SK-N-SH (cell line): ENCODE measurements around the gene GORASP1. TPM values are rescaled to one million over a fixed set of nuclear protein-coding genes. Genes with fewer than 3 reads are reported as not detected.
A peak's percentile ranks its signal among the peaks of the same experiment; 100 is the strongest.

Experiments
- CTCF ChIA-PET: fragments of 300-600, 350-600 bp; formaldehyde crosslinking; extraction: SDS; loops from one replicate; lab custom pipeline; 2021; lab: Yijun Ruan, JAX
- POLR2A ChIA-PET: fragments of 350-600 bp; sonication (Branson Sonifier 250); formaldehyde crosslinking; extraction: SDS; loops from one replicate; lab custom pipeline; 2020; ENCODE audit warnings: antibody characterized with exemption, inconsistent platforms; lab: Yijun Ruan, JAX
- DNase-seq: peaks from one replicate; pipeline ENCODE4 v3.0.0; 2012
- H2AFZ ChIP-seq: fragments of 200-600 bp; sonication (generic); 2 replicates; pipeline ENCODE4 v1.8.1; 2016; ENCODE audit warnings: antibody characterized with exemption, mild to moderate bottlenecking, low read depth
- H3F3A ChIP-seq: fragments of 200-600 bp; sonication (generic); replicated peaks from 2 replicates; pipeline ENCODE3; 2016; ENCODE audit warnings: antibody characterized with exemption, mild to moderate bottlenecking; ENCODE audit not compliant: insufficient read depth
- H3K27ac ChIP-seq, 2 experiments: fragments of 200-500 bp in 1 of 2; fragments of 200-600 bp in 1 of 2; sonication (Bioruptor generic) in 1 of 2; sonication (generic), shearing (Covaris generic) in 1 of 2; 2 replicates each; pipeline versions ENCODE4 v1.5.1 to v1.6.1; 2014 to 2016; ENCODE audit warnings: low read depth in 2 of 2, inconsistent platforms in 1 of 2, low read length in 1 of 2, mild to moderate bottlenecking in 1 of 2, mixed read lengths in 1 of 2
- H3K27me3 ChIP-seq: fragments of 200-600 bp; sonication (generic), shearing (Covaris generic); 2 replicates; pipeline ENCODE4 v1.6.1; 2016; ENCODE audit warnings: mixed run types; ENCODE audit not compliant: insufficient read depth
- H3K36me3 ChIP-seq, 2 experiments: fragments of 200-500 bp in 1 of 2; fragments of 200-600 bp in 1 of 2; sonication (Bioruptor generic) in 1 of 2; sonication (generic) in 1 of 2; replicated peaks in 1 of 2; 2 replicates each; pipeline versions ENCODE3 to v1.5.1; 2014 to 2016; ENCODE audit warnings: low read length in 1 of 2, mild to moderate bottlenecking in 1 of 2; ENCODE audit not compliant: insufficient read depth in 2 of 2, control insufficient read depth in 1 of 2
- H3K4me1 ChIP-seq, 2 experiments: fragments of 200-500 bp in 1 of 2; fragments of 200-600 bp in 1 of 2; sonication (Bioruptor generic) in 1 of 2; sonication (generic), shearing (Covaris generic) in 1 of 2; 2 replicates each; pipeline versions ENCODE4 v1.5.1 to v1.6.1; 2014 to 2016; ENCODE audit warnings: low read depth in 1 of 2, low read length in 1 of 2, mixed run types in 1 of 2; ENCODE audit not compliant: insufficient read depth in 2 of 2, control insufficient read depth in 1 of 2
- H3K4me2 ChIP-seq: fragments of 200-600 bp; sonication (generic), shearing (Covaris generic); 2 replicates; pipeline ENCODE4 v1.6.1; 2017; ENCODE audit warnings: mixed run types
- H3K4me3 ChIP-seq, 2 experiments: fragments of 200-500 bp in 1 of 2; fragments of 200-600 bp in 1 of 2; sonication (Bioruptor generic) in 1 of 2; sonication (generic), shearing (Covaris generic) in 1 of 2; 2 replicates each; pipeline versions ENCODE4 v1.5.1 to v1.8.1; 2014 to 2016; ENCODE audit warnings: low read depth in 2 of 2, inconsistent platforms in 1 of 2, low read length in 1 of 2, mild to moderate bottlenecking in 1 of 2, mixed read lengths in 1 of 2, moderate library complexity in 1 of 2
- H3K79me2 ChIP-seq: fragments of 200-600 bp; sonication (generic); 2 replicates; pipeline ENCODE4 v1.8.1; 2017; ENCODE audit warnings: mild to moderate bottlenecking; ENCODE audit not compliant: insufficient read depth
- H3K9ac ChIP-seq: fragments of 200-600 bp; sonication (generic); 2 replicates; pipeline ENCODE4 v1.6.1; 2017; ENCODE audit warnings: mixed run types
- H3K9me2 ChIP-seq: fragments of 200-600 bp; sonication (generic); 2 replicates; pipeline ENCODE4 v1.6.1; 2017; ENCODE audit warnings: mixed run types
- H3K9me3 ChIP-seq: fragments of 200-600 bp; sonication (generic); 2 replicates; pipeline ENCODE4 v1.6.1; 2017; ENCODE audit warnings: mixed run types, mild to moderate bottlenecking, moderate library complexity
- H4K20me1 ChIP-seq: fragments of 200-600 bp; sonication (generic); 2 replicates; pipeline ENCODE4 v1.6.1; 2017; ENCODE audit warnings: mild to moderate bottlenecking, mixed run types; ENCODE audit not compliant: insufficient read depth
- FOSL2 ChIP-seq: IDR thresholded peaks from 2 replicates; pipeline ENCODE4 v1.4.0; 2012; ENCODE audit warnings: low read depth, mild to moderate bottlenecking, moderate library complexity, borderline replicate concordance
- GATA2 ChIP-seq: sonication (generic); formaldehyde crosslinking; IDR thresholded peaks from 2 replicates; pipeline ENCODE4 v1.5.0; 2020; ENCODE audit warnings: mild to moderate bottlenecking, missing genetic modification reagents
- IRF3 ChIP-seq: fragments of 150-350 bp; IDR thresholded peaks from 2 replicates; pipeline ENCODE4 v1.6.1; 2016; ENCODE audit warnings: mild to moderate bottlenecking, low read depth, low read length
- MAX ChIP-seq: IDR thresholded peaks from 2 replicates; pipeline ENCODE4 v1.4.0; 2012; ENCODE audit warnings: low read depth
- MXI1 ChIP-seq: IDR thresholded peaks from 2 replicates; pipeline ENCODE4 v1.6.1; 2012; ENCODE audit warnings: mild to moderate bottlenecking, low read depth, low read length, improper control_type of control experiment
- NFIC ChIP-seq: IDR thresholded peaks from 2 replicates; pipeline ENCODE4 v1.4.0; 2012; ENCODE audit warnings: borderline replicate concordance
- SIN3A ChIP-seq: IDR thresholded peaks from 2 replicates; pipeline ENCODE4 v1.6.1; 2012; ENCODE audit warnings: low read depth, mild to moderate bottlenecking, low read length, moderate library complexity, borderline replicate concordance
- SMC3 ChIP-seq: IDR thresholded peaks from 2 replicates; pipeline ENCODE4 v1.6.1; 2012; ENCODE audit warnings: low read depth, low read length, improper control_type of control experiment
- TEAD4 ChIP-seq: IDR thresholded peaks from 2 replicates; pipeline ENCODE4 v1.4.0; 2012; ENCODE audit warnings: mild to moderate bottlenecking, borderline replicate concordance; ENCODE audit not compliant: insufficient read depth
- YY1 ChIP-seq: IDR thresholded peaks from 2 replicates; pipeline ENCODE4 v1.4.0; 2012; ENCODE audit warnings: low read depth, mild to moderate bottlenecking
- WGBS: methylation state at CpG from one replicate; pipeline ENCODE4 v1.1.6; 2017; ENCODE audit warnings: low lambda C conversion rate; 5-methylcytosine and 5-hydroxymethylcytosine counted together
- polyA plus RNA-seq, 3 experiments: library from polyadenylated mRNA; depleted of rRNA; stranded (reverse); fragments of >200 nt; gene quantifications; 2 replicates each; pipeline ENCODE4 v1.2.3, GENCODE V29; 2012
- TF ChIP-seq, protein P1 (sequence below): fragments of 200-600 bp; sonication (generic); IDR thresholded peaks from 2 replicates; pipeline ENCODE4 v1.6.1; 2017; ENCODE audit warnings: antibody characterized with exemption, mild to moderate bottlenecking, moderate library complexity
- TF ChIP-seq, protein P2 (sequence below): IDR thresholded peaks from 2 replicates; pipeline ENCODE4; 2012

The GORASP1 gene
- polyA plus RNA-seq, 1 of the 3 experiments (the other 2 are of a cell fraction), result 44.3 TPM

DNA sequence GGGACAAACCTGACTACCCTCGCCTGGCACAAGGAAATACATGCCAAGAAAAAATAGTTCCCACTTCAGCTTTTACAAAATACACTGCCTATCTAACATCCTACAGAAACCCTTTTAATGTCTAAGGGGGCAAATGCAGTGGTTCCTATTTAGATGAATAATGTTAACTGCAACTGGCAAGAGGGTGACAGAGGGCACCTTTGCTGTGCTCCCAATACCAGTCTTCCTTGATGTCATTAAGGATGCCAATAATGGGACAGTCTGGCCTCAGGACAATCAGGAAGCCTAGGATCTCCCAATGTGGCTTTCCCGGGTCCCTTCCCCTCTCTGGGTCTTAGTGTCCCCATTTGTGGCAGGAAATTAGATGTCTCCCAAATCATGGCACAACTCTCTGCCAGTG lies 32.0 kb upstream of the GORASP1 start:
- peaks cover 20% of the 10 kb centered on the region for H4K20me1 ChIP-seq
- TF ChIP-seq SIN3A, result no peak
- TF ChIP-seq FOSL2, result no peak
- TF ChIP-seq MXI1, result no peak
- TF ChIP-seq IRF3, result no peak
- TF ChIP-seq, protein P1, sequence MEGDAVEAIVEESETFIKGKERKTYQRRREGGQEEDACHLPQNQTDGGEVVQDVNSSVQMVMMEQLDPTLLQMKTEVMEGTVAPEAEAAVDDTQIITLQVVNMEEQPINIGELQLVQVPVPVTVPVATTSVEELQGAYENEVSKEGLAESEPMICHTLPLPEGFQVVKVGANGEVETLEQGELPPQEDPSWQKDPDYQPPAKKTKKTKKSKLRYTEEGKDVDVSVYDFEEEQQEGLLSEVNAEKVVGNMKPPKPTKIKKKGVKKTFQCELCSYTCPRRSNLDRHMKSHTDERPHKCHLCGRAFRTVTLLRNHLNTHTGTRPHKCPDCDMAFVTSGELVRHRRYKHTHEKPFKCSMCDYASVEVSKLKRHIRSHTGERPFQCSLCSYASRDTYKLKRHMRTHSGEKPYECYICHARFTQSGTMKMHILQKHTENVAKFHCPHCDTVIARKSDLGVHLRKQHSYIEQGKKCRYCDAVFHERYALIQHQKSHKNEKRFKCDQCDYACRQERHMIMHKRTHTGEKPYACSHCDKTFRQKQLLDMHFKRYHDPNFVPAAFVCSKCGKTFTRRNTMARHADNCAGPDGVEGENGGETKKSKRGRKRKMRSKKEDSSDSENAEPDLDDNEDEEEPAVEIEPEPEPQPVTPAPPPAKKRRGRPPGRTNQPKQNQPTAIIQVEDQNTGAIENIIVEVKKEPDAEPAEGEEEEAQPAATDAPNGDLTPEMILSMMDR, result no peak
- TF ChIP-seq GATA2 (CRISPR knock-in tag), result no peak
- no peak for TF ChIP-seq MAX
- TF ChIP-seq TEAD4, result no peak
- no peak for TF ChIP-seq YY1
- TF ChIP-seq SMC3, result no peak
- no peak for TF ChIP-seq NFIC
- TF ChIP-seq, protein P2, sequence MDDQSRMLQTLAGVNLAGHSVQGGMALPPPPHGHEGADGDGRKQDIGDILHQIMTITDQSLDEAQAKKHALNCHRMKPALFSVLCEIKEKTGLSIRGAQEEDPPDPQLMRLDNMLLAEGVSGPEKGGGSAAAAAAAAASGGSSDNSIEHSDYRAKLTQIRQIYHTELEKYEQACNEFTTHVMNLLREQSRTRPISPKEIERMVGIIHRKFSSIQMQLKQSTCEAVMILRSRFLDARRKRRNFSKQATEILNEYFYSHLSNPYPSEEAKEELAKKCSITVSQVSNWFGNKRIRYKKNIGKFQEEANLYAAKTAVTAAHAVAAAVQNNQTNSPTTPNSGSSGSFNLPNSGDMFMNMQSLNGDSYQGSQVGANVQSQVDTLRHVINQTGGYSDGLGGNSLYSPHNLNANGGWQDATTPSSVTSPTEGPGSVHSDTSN, result no peak
- CTCF ChIA-PET, result interaction anchor here (1.0 kb wide), 2 partner anchors 12 to 149 kb away, joined by 3 to 4 read pairs; no protein-coding TSS in a partner anchor
- H3K9ac ChIP-seq, result no peak overlapping the region
- H3K4me1 ChIP-seq, result peaks cover 9 to 47% of the 10 kb centered on the region in 2 experiments
- no peak overlapping the region for H3K4me3 ChIP-seq
- peaks cover 22 to 37% of the 10 kb centered on the region in 2 experiments for H3K36me3 ChIP-seq
- POLR2A ChIA-PET, result no interaction called here
- H2AFZ ChIP-seq, result no peak overlapping the region
- no peak overlapping the region for H3K4me2 ChIP-seq
- WGBS, result 83% methylated on average over 2 of the region's 2 CpGs
- H3K27me3 ChIP-seq, result no peaks in the 10 kb centered on the region
- no peaks in the 10 kb centered on the region for H3K9me2 ChIP-seq
- H3K9me3 ChIP-seq, result no peaks in the 10 kb centered on the region
- DNase-seq, result no peak
- peaks cover 37% of the 10 kb centered on the region for H3K79me2 ChIP-seq
- peaks cover 6% of the 10 kb centered on the region for H3F3A ChIP-seq
- H3K27ac ChIP-seq, result peak overlapping the region; percentile 18 to 28; a peak in 1 of 4 replicates

- CTCF ChIA-PET, result interaction anchor here (1.0 to 1.2 kb wide), 3 partner anchors 11 to 149 kb away, joined by 3 to 4 read pairs (median 3); no protein-coding TSS in a partner anchor
- H3F3A ChIP-seq, result peaks cover 6% of the 10 kb centered on the region
- H3K4me1 ChIP-seq, result peaks cover 9 to 42% of the 10 kb centered on the region in 2 experiments
- H3K9me3 ChIP-seq, result no peaks in the 10 kb centered on the region
- H3K27ac ChIP-seq, result peak overlapping the region; percentile 34 to 37; a peak in 2 of 4 replicates
- H2AFZ ChIP-seq, result no peak overlapping the region
- 92% methylated on average over 6 of the region's 7 CpGs for WGBS
- H3K4me2 ChIP-seq, result no peak overlapping the region
- DNase-seq, result no peak
- no peaks in the 10 kb centered on the region for H3K9me2 ChIP-seq
- no peak overlapping the region for H3K4me3 ChIP-seq
- no peaks in the 10 kb centered on the region for H3K27me3 ChIP-seq
- TF ChIP-seq NFIC, result peak; percentile 41
- TF ChIP-seq, protein P1, result no peak
- H3K36me3 ChIP-seq, result peaks cover 17 to 34% of the 10 kb centered on the region in 2 experiments
- POLR2A ChIA-PET, result no interaction called here
- H3K9ac ChIP-seq, result no peak overlapping the region
- H3K79me2 ChIP-seq, result peaks cover 32% of the 10 kb centered on the region
- peaks cover 16% of the 10 kb centered on the region for H4K20me1 ChIP-seq
Measured at GRCh38 chr3:39138804-39139415, 31.5 kb upstream of the GORASP1 start.
